ENCODE measurements around the gene DEPP1.
A peak's percentile ranks its signal among the peaks of the same experiment; 100 is the strongest.
"Not testable (repeated sequence)": the region's sequence is repeated elsewhere in the genome, so short reads cannot be mapped to it uniquely, and the experiment has no call there.

DEPP1 gene, protein sequence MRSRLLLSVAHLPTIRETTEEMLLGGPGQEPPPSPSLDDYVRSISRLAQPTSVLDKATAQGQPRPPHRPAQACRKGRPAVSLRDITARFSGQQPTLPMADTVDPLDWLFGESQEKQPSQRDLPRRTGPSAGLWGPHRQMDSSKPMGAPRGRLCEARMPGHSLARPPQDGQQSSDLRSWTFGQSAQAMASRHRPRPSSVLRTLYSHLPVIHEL

DNA sequence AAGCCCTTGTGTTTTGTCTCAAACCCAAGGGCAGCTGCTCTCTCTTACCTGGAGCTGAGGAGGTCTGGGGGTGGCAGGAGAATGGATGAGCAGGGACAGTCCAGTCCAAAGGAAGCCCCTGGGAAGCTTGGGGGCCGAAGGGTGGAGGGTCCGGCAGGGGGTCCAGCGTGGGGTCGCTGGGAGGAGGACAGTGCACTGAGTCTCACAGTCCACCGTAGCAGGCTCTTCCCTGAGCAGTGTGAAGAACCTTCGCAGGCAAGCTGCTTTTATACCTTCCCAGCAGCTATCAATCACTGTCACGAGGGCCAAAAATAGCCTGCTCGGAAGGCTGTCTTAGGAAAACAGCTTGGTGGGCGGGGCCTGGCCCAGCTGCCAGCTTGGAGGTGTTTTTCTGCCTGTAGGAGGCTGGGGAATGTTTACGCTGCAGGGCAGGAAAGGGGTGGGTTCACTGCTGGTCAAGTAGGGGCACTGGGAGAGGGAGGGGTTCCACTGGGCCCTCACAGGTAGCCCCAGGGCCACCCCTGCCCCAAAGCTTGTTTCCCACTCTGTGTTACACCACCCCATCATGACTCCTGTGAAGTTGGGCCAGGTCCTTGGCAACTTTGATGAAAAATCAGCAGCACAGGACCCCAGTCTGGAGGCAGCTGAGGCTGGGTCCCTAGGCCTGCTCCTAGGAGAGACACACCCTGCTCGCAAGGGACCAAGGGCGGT is at the start of gene DEPP1:
DEPP1 (minus strand) TSS at position 240 of the 711 bp plus-strand sequence. CDS start 779 bp downstream, outside the sequence.
- DNase-seq (ENCODE audit: low spot score): peak; percentile 78

DNA sequence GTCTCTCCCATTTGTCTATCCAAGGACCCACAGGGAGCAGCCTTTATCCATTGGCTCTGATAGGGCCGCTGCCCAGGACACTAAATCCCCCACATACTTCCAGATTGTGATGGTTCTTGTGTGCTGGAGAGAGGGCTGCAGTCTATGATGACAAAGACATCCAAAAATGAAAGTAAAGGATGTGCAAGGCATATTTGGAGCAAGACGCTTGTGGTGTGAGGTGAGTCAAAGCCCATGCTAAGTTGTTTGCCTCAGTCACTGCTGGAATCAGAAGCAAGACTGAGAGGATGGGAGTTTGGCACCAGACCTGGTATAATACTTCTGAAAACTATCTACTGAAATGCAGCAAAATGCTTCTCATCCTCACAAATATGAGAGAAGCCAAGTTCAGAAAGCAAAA is 44.8 kb upstream of the DEPP1 start:
- DNase-seq (ENCODE audit: low spot score): no peak

DNA sequence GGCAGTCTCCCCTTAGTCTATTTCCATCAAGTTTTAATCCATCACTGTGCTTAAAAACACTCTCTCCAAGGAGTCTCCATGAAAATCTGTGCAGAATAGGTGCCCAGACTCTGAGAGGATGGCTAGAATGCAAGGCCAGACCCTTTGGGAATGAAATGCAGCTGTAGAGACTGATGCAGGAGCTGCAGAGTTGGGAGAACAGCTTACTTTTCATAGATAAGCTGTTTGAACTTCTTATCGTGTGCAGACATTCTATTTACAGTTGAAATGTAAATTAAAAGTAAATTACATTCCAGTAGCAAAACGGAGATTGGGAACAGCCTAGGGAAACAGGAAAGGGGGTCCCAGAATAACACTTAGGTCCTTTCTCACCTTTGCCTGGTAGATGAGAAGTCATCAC is 37.0 kb upstream of the DEPP1 start:
- DNase-seq (ENCODE audit: low spot score): no peak

DNA sequence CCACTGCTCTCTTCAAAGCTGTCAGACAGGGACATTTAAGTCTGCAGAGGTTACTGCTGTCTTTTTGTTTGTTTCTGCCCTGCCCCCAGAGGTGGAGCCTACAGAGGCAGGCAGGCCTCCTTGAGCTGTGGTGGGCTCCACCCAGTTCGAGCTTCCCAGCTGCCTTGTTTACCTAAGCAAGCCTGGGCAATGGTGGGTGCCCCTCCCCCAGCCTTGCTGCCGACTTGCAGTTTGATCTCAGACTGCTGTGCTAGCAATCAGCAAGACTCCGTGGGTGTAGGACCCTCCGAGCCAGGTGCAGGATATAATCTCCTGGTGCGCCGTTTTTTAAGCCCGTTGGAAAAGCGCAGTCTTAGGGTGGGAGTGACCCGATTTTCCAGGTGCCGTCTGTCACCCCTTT is 35.9 kb upstream of the DEPP1 start:
- not testable (repeated sequence) for DNase-seq (ENCODE audit: low spot score)

DNA sequence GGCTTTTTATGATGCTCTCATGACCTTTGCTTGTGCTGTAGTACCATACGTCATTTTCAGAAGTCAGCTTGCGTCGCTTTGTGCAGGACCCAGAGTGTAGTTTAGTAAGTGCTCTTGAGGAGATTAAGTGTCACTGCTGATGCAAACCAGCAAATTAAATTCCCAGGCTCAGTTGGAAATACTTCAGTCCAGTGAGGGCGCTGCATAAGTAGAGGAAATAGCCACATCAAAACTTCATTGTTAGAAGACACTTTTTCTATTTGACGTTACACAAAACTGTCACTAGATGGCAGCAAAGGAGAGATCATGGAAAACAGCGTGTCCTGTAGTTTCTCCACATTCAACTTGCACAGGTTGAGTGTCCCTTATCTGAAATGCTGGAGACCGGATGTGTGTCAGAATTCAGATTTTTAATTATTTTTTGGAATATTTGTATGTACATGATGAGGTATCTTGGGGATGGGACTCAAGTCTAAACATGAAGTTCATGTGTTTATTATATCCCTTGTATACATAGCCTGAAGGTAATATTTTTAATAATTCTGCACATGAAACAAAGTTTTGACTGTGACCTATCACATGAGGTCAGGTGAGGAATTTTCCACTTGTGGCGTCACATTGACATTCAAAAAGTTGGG is 30.0 kb upstream of the DEPP1 start:
- peak; percentile 97 for DNase-seq (ENCODE audit: low spot score)

DNA sequence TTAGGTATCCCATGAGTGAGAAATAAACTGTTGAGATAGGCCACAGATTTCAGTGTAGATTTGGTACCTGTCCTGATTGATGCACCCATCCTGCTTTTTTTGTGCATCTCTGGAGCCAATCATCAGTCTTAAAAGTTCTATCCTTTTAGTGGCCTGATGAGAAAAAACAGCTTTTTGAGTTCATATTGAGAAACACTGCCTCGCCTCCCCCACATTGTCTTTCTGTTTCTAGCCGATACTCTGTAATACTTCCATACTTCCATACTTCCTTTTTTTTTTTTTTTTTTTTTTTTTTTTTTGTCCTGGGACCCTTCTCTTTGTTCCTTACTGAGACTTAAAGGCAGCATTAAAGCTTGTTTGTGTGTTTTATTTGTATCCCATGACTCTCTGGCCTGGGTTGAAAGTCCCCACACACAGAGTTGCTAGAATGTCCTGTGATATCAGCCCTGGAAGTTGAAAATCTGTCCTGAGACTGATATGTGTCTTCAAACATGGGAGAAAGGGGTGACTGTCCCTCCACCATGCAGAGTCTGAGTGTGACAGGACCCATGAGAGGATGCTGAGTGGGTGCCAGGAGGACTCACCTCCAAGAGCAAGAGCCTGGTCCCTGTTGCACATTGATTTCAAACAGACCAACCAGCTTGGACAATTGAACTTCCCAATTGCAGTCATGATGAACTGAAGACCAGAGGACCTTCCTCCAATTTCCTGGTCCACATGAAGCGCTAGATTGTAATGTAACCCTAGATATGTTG is 27.8 kb upstream of the DEPP1 start:
- no peak for DNase-seq (ENCODE audit: low spot score)

DNA sequence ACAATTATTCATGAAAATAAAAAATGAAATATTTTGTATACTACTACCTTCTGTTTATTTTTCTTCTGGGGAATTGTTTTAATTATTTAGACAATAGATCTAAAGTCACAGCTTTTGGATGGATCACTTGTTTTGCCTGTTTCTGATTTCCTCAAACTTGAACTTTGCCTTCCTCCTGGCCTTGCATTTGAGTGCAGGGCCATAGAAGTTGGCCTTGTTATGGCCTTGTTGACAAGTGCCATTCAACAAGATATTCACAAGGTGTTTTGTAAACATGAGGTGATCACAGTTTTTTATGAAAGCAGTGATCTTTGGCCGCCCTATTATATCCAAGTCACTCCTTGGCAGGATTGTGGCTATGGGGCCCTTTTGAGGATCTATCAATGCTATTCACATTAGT is 26.7 kb upstream of the DEPP1 start:
- DNase-seq (ENCODE audit: low spot score): no peak

DNA sequence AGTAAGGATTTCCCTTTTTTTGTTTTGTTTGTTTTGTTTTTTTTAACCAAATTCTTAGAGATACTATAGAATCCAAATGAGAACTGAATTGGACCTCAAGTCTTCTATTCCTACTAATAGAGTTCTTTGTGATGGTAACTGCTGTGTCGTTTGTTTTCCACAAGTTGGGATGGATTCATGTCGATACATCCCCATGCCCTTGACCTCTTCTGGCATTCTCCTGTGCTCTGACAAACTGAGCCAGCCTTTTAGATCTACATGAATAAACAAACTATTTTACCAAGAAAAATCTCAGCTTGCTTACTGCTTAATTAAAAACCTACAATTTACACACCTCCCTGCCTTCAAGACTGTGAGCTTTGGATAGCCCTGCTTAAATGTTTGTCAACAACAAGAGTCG is 26.1 kb upstream of the DEPP1 start:
- DNase-seq (ENCODE audit: low spot score): no peak

DNA sequence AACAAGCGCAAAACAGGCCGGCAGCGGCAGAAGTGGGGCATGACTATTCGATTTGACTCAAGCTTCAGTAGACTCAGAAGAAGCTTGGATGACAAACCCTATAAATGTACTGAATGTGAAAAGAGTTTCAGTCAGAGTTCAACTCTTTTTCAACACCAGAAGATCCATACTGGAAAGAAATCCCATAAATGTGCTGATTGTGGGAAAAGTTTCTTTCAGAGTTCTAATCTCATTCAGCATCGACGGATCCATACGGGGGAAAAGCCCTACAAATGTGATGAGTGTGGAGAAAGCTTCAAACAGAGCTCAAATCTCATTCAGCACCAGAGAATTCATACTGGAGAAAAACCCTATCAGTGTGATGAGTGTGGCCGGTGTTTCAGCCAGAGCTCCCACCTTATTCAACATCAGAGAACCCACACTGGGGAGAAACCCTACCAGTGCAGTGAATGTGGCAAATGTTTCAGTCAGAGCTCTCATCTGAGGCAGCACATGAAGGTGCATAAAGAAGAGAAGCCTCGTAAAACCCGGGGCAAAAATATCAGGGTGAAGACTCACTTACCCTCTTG is 24.9 kb upstream of the DEPP1 start:
- DNase-seq (ENCODE audit: low spot score): no peak

DNA sequence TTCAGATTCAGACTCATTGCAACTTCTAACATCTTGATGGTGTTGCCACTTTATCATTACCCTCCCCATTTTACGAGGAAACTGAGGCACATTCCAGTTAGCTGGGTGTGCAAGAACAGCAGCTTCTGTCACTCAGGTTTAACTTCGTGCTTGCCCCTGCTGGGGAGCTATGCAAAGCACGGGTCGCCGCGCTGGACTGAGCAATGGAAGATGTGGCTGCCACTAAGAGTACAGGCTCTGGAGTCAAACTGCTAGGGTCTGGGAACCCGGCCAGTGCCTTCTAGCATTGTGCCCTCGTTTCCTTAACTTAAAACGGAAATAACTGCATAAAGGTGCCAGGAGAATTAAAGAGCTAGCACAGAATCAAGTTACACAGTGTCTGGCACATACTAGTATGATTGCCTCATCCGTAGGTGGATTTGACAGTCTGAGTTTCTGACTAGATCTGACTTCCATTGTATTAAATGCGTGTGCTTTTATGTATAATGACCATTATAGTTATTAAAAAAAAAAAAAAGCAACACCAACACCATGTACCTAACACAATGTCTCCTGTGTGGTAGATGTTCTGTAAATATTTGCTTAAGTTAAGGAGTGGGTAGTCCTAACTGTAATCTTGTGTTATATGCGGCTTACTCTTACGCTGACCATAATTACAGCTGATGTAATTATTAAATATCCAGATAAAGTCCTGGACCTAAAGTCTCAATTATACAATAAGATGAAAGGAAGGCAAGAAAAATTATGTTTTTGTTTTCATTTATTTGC is 23.0 kb upstream of the DEPP1 start:
- peak; percentile 59 for DNase-seq (ENCODE audit: low spot score)

DNA sequence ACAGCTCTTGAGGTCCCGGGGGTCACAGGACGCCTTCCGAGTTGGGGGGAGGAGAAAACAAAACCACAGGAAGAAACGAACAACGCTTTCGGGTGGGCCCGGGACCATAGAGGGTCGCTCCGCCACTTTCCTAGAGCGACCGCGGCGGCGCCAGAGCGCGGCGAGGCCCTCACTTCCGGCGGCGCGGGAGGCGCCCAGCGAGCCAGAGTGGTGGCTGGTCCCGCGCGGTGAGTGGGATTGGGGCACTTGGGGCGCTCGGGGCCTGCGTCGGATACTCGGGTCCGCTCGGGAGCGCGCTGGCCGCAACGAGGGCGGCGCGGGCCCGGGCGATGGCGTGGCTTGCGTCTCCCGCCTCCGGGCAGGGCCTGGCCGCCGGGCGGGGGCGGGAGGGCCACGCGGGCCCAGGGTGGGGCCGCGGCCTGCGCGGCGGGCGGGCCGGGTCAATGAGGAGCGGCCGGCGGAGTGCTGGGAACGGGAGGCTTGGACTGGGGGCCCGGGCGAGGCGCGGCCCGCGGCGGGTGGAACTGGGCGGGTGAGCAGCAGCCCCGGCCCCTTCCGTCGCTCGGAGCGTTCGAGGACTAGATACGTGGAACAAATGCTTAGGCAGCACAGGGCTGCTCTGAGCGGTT is 22.3 kb upstream of the DEPP1 start, which contains the start of gene ZNF22:
ZNF22 (plus strand) TSS at position 172 of the 629 bp plus-strand sequence. CDS start 2,446 bp downstream, outside the sequence.
- no peak for DNase-seq (ENCODE audit: low spot score)

DNA sequence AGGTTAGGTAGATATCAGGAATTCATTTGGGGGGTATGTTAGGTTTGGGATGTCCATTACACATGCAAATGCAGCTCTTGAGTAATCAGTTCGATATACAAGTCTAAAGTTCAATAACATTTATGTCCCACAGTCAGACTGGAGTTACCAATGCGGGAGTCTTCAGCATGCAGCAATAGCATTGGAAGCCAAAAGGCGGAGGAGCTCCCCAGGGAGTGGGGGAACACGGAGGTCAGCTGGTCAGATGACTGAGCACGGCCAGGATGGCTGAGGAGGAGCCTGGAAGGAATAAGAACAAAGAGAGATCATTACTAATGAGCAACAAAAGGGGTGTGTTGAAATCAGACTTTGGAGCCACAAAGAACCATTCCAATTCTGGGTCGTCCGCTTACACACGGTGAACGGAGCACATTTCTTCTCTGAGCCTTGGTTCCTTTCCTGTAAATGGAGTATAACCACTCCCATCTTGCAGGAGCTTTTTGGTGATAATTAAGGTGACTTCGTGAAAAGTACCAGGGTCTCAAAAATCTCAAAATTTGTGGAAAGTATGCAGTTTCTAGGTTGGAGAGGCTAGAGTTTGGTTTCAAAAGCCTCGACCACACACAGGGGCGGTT is 21.6 kb upstream of the DEPP1 start:
- DNase-seq (ENCODE audit: low spot score): no peak

DNA sequence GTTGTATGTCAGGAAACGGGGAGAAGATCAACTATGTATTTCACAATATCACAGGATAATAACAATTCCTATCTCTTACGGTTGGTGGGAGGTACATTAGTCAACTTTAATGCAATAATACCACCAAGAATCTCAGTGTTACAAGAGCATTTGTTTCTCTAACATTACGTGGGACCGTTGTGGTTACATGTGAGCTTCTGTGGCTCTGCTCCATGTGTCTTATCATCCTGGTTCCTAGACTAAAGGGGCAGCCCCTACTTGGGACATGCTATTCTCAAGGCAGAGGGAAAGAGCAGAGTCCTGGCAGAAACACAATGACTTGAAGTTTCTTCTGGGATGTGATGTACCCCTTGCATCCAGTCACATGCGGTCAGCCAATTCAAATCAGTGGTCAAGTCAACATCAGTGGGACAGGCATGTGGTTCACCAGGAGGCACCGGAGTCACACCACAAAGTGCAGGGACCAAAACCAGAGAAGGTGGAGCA is 19.6 kb upstream of the DEPP1 start:
- no peak for DNase-seq (ENCODE audit: low spot score)

DNA sequence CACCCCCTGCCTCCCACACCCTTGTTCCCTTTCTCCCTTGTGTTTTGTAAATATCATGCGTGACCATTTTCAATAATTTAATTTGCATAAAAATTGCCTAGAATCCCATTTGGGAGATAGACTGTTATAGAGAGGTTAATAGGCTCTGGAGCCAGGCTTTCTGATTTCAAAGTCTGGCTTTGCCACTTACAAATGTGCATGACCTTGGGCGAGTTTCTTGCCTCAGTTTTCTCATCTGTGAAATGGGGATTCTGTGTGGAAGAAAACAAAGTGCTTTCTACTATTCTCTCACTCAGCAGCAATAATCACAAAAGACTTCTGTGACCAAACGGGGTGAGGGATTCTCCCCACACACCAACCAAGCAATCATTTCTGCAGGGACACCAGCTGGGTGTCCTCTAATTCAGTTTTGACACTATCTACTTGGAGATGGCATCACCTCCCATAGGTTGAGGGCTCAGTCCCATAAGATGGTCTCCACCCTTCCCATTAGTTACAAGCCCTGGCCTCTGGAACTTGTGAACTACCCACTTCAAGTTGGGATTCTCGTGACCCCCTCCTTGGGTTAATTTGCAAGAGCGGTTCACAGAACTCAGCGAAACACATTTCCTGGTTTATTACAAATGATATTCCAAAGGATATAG is 18.6 kb upstream of the DEPP1 start:
- no peak for DNase-seq (ENCODE audit: low spot score)

DNA sequence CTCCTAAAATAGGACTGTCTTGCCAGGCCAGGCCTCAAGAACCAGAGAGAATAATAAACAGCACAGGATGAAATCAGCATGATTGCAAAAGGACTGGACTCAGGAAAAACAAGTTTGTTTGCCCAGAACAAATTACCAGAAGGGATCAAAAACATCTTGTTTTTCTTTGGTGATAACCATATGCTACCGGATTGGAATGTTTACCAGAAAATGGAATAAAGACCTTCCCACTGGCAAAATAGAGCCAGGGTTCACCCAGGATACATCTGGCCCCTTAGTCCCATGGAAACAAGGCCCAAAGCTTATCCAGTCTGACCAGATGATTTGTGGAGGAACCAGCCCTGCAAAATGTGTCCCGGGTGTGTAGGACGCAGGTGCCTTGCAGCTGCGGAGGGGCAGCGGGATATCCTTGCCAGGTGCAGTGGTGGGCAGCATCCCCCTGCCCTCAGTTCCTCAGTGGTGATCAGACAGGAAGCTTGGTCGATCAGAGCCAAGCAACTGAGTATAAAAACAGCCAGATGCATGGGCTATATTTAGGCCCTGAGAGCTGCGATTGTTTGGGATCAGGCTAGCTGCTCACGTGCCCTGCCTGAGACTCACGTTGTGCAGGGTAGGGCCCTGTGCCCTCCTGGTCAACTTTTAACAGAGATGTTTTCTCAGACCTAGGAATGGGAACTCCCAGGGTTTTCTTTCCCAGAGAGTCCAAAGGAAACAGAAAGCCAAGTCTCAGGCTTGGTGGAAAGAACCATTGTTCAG is 17.5 kb upstream of the DEPP1 start:
- peak; percentile 77 for DNase-seq (ENCODE audit: low spot score)

DNA sequence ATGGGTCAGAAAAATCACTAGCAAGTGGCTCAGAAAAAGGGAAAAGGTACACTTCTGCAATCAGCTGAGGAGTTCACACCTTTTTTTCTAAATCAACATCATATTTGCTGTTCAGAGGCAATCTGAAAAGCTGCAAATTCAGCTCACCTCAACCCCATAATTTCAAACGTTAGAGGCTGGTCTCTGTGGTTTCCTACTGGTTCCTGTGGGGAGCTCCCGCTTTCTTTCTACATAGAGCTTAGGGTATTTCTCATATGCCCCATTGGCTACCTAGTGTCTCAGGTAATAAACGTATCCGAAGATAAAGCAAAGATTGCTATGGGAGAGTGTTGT is 16.9 kb upstream of the DEPP1 start:
- no peak for DNase-seq (ENCODE audit: low spot score)

DNA sequence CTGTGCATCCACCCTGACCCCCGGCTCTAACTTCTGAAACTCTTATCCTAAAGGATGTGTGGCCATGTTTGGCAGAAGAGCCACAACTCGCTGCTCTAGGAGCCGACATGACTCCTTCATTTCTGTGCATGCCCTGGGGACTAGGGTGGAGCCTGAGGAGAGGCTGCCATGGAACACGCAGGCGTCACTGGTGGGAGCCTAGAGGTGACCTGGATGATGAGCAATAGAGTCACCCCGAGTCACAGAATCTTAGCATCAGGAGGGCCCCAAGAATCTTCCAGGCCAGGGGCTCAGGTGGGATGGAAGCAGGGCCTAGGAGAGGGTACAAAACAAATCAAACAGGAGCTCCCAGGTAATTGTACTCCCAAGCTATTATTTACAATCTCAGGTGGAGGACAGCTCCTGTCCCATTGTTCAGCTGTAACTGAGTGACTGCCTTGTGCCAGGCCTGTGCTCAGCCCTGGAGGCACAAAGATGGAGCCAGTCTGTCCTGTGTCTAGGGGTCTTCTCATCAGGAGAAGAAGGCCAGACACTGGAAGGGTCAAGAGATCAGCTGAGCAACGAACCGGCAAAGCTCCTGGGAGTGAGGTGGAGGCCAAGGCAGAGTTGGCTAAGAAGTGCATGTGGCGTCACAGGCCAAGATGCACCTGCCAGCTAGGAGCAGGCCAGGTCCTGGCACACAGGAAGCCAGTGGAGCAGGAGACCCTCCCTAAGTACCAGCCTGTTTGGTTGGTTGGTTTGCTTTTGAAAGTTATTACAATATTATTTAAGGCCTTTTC is 16.3 kb upstream of the DEPP1 start:
- no peak for DNase-seq (ENCODE audit: low spot score)
